Neuronal stem cell (in vitro differentiated cells): Measurements from ENCODE around the gene NAT16.

Source experiments
- DNase-seq: peaks from one replicate; pipeline ENCODE4 v3.0.0-alpha.2; 2013; ENCODE audit warnings: low spot score
- H2AFZ ChIP-seq: one replicate; pipeline ENCODE4 v1.6.1; 2013; ENCODE audit warnings: mild to moderate bottlenecking, low read length, inconsistent platforms
- H2AK5ac ChIP-seq: 2 replicates; pipeline ENCODE4 v1.6.1; 2013; ENCODE audit warnings: low read depth, mild to moderate bottlenecking, inconsistent platforms, low read length, moderate library complexity, mixed read lengths
- H2BK120ac ChIP-seq: 2 replicates; pipeline ENCODE4 v1.6.1; 2013; ENCODE audit warnings: low read depth, mild to moderate bottlenecking, inconsistent platforms, low read length, moderate library complexity, mixed read lengths
- H2BK12ac ChIP-seq: one replicate; pipeline ENCODE4 v1.6.1; 2013; ENCODE audit warnings: low read length, inconsistent platforms
- H2BK15ac ChIP-seq: 2 replicates; pipeline ENCODE4 v1.6.1; 2013; ENCODE audit warnings: mild to moderate bottlenecking, low read length, inconsistent platforms, mixed read lengths
- H2BK5ac ChIP-seq: one replicate; pipeline ENCODE4 v1.6.1; 2013; ENCODE audit warnings: inconsistent platforms, mild to moderate bottlenecking, low read length, moderate library complexity
- H3K14ac ChIP-seq: one replicate; pipeline ENCODE4 v1.6.1; 2013; ENCODE audit warnings: low read length, inconsistent platforms
- H3K18ac ChIP-seq: 2 replicates; pipeline ENCODE4 v1.6.1; 2013; ENCODE audit warnings: low read length, inconsistent platforms
- H3K23ac ChIP-seq: 2 replicates; pipeline ENCODE4 v1.6.1; 2013; ENCODE audit warnings: low read depth, mild to moderate bottlenecking, mixed read lengths, low read length, inconsistent platforms; ENCODE audit not compliant: poor library complexity
- H3K27ac ChIP-seq: replicated peaks from 3 replicates; pipeline ENCODE4 v1.5.1; 2013; ENCODE audit warnings: low read length, inconsistent platforms
- H3K27me3 ChIP-seq, 3 experiments: 2 replicates each; pipeline ENCODE4 v1.6.1; 2013; ENCODE audit warnings: low read length in 3 of 3, mild to moderate bottlenecking in 2 of 3, inconsistent platforms in 1 of 3, low read depth in 1 of 3, mixed read lengths in 1 of 3, moderate library complexity in 1 of 3; ENCODE audit not compliant: control insufficient read depth in 3 of 3, insufficient read depth in 3 of 3
- H3K36me3 ChIP-seq, 2 donors: replicated peaks in 1 of 2; 2 replicates each; pipeline ENCODE4 v1.6.1; 2013; ENCODE audit warnings: low read length in 2 of 2; ENCODE audit not compliant: control insufficient read depth in 2 of 2, insufficient read depth in 2 of 2
- H3K4ac ChIP-seq: 2 replicates; pipeline ENCODE4 v1.6.1; 2013; ENCODE audit warnings: inconsistent platforms, mild to moderate bottlenecking, low read length, moderate library complexity
- H3K4me1 ChIP-seq, 2 donors: 1 replicate in 1 of 2; 2 replicates in 1 of 2; pipeline ENCODE4 v1.6.1; 2013; ENCODE audit warnings: low read length in 2 of 2, low read depth in 1 of 2; ENCODE audit not compliant: control insufficient read depth in 2 of 2, insufficient read depth in 1 of 2
- H3K4me2 ChIP-seq: one replicate; pipeline ENCODE4 v1.6.1; 2013; ENCODE audit warnings: mild to moderate bottlenecking, low read length, inconsistent platforms; ENCODE audit not compliant: insufficient read depth, poor library complexity, severe bottlenecking
- H3K4me3 ChIP-seq, 2 donors: 2 replicates each; pipeline ENCODE4 v1.5.1; 2013; ENCODE audit warnings: low read length in 2 of 2, mild to moderate bottlenecking in 2 of 2, inconsistent platforms in 1 of 2, moderate library complexity in 1 of 2
- H3K79me1 ChIP-seq: one replicate; pipeline ENCODE4 v1.6.1; 2013; ENCODE audit warnings: low read depth, mild to moderate bottlenecking, inconsistent platforms, low read length, moderate library complexity
- H3K9ac ChIP-seq: one replicate; pipeline ENCODE4 v1.6.1; 2013; ENCODE audit warnings: mild to moderate bottlenecking, low read depth, low read length, inconsistent platforms; ENCODE audit not compliant: poor library complexity
- H3K9me3 ChIP-seq, 2 donors: replicated peaks in 1 of 2; 2 replicates each; pipeline versions ENCODE3 to v1.6.1; 2013; ENCODE audit warnings: low read length in 2 of 2, mild to moderate bottlenecking in 2 of 2, inconsistent platforms in 1 of 2, low read depth in 1 of 2, mixed read lengths in 1 of 2, moderate library complexity in 1 of 2; ENCODE audit not compliant: control insufficient read depth in 2 of 2, insufficient read depth in 1 of 2
- H4K8ac ChIP-seq: one replicate; pipeline ENCODE4 v1.6.1; 2013; ENCODE audit warnings: low read depth, mild to moderate bottlenecking, inconsistent platforms, low read length, moderate library complexity
- H4K91ac ChIP-seq: one replicate; pipeline ENCODE4 v1.6.1; 2013; ENCODE audit warnings: low read length, low read depth, mild to moderate bottlenecking, inconsistent platforms; ENCODE audit not compliant: poor library complexity
- WGBS, 2 donors: extraction: QIAGEN DNeasy Blood & Tissue Kit; methylation state at CpG; one replicate each; pipeline ENCODE4 v1.1.7; 2013; ENCODE audit warnings: missing lambda C conversion rate in 2 of 2, mixed read lengths in 1 of 2; ENCODE audit not compliant: insufficient read length in 2 of 2, insufficient replicate concordance in 1 of 2; ENCODE audit errors: extremely low coverage in 2 of 2; 5-methylcytosine and 5-hydroxymethylcytosine counted together

The NAT16 gene

GRCh38 chr7:101212014-101212413 is 31.9 kb upstream of the NAT16 start:
- no peaks in the 10 kb centered on the region for H3K9me3 ChIP-seq
- H2AFZ ChIP-seq, result no peak overlapping the region
- H3K9ac ChIP-seq, result peak overlapping the region; percentile 12
- H2BK15ac ChIP-seq, result no peak overlapping the region
- H3K27me3 ChIP-seq, result no peaks in the 10 kb centered on the region
- no peak overlapping the region for H2AK5ac ChIP-seq
- no peak overlapping the region for H3K18ac ChIP-seq
- peaks cover 9% of the 10 kb centered on the region for H3K79me1 ChIP-seq
- peak overlapping the region; percentile 73 for H3K23ac ChIP-seq
- H2BK120ac ChIP-seq, result no peak overlapping the region
- no peak overlapping the region for H3K4ac ChIP-seq
- H4K8ac ChIP-seq, result no peak overlapping the region
- no peak overlapping the region for H2BK12ac ChIP-seq
- no CpG with 5 or more reads among the region's 8 CpGs for WGBS, 2 donors
- H3K36me3 ChIP-seq, result peaks cover 23 to 57% of the 10 kb centered on the region in 2 donors
- no peak overlapping the region for H4K91ac ChIP-seq
- H3K4me2 ChIP-seq, result no peak overlapping the region
- no peak overlapping the region for H3K27ac ChIP-seq
- H2BK5ac ChIP-seq, result peak overlapping the region; percentile 53
- H3K14ac ChIP-seq, result no peak overlapping the region
- H3K4me3 ChIP-seq, result no peak overlapping the region
- DNase-seq, result no peak
- H3K4me1 ChIP-seq, result peaks cover 6% of the 10 kb centered on the region in 2 donors

GRCh38 chr7:101211501-101211900 is 31.4 kb upstream of the NAT16 start:
- Histone ChIP-seq H2AFZ (no peak overlapping the region), H3K9ac (peak overlapping the region; percentile 12), H3K79me1 (peaks cover 8% of the 10 kb centered on the region), H3K36me3 (peaks cover 23 to 57% of the 10 kb centered on the region in 2 donors), H2BK12ac (no peak overlapping the region), H2BK5ac (peak overlapping the region; percentile 53), H3K18ac (no peak overlapping the region), H3K23ac (peak overlapping the region; percentile 73), H3K14ac (no peak overlapping the region), H2AK5ac (no peak overlapping the region), H2BK15ac (no peak overlapping the region), H2BK120ac (no peak overlapping the region), H3K4ac (no peak overlapping the region), H4K91ac (no peak overlapping the region), H4K8ac (no peak overlapping the region), H3K4me3 (no peak overlapping the region), H3K4me1 (peaks cover 2% of the 10 kb centered on the region in 2 donors), H3K9me3 (no peaks in the 10 kb centered on the region), H3K27me3 (no peaks in the 10 kb centered on the region), H3K27ac (no peak overlapping the region), H3K4me2 (no peak overlapping the region)
- no peak for DNase-seq
- no CpG with 5 or more reads among the region's 24 CpGs for WGBS, 2 donors

DNA sequence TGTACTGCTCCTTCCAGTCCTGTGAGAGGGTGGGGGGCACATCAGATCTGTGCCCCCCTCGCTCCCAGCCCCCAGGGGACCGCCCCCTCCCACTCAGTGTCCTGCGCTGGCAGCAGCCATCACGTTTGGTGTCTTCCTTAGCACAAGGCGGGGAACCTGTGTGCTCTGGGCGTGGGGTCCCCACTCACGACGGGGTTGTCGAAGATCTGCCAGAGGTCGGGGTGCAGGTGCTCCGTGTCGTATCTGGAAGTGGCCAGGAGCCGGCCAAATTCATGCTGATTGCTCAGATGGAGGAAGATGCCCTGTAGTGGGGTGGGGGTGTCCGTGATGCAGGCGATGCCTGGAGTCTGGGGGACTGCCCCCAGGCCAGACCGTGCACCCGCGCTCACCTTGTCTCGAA is 30.1 kb upstream of the NAT16 start:
- no peaks in the 10 kb centered on the region for H3K79me1 ChIP-seq
- no peak overlapping the region for H2BK120ac ChIP-seq
- H3K4me1 ChIP-seq, result no peaks in the 10 kb centered on the region
- H4K91ac ChIP-seq, result no peak overlapping the region
- H3K18ac ChIP-seq, result no peak overlapping the region
- no peak overlapping the region for H2AK5ac ChIP-seq
- H2AFZ ChIP-seq, result no peak overlapping the region
- no peak overlapping the region for H2BK15ac ChIP-seq
- H2BK12ac ChIP-seq, result no peak overlapping the region
- H3K23ac ChIP-seq, result no peak overlapping the region
- DNase-seq, result no peak
- H3K14ac ChIP-seq, result no peak overlapping the region
- H3K4ac ChIP-seq, result no peak overlapping the region
- no peak overlapping the region for H3K9ac ChIP-seq
- no peak overlapping the region for H2BK5ac ChIP-seq
- no CpG with 5 or more reads among the region's 19 CpGs for WGBS, 2 donors
- no peaks in the 10 kb centered on the region for H3K27me3 ChIP-seq
- H3K4me3 ChIP-seq, result peak overlapping the region in 1 of 2 donors; percentile 34
- peaks cover 23 to 50% of the 10 kb centered on the region in 2 donors for H3K36me3 ChIP-seq
- no peaks in the 10 kb centered on the region for H3K9me3 ChIP-seq
- H4K8ac ChIP-seq, result no peak overlapping the region
- no peak overlapping the region for H3K27ac ChIP-seq
- H3K4me2 ChIP-seq, result no peak overlapping the region

DNA sequence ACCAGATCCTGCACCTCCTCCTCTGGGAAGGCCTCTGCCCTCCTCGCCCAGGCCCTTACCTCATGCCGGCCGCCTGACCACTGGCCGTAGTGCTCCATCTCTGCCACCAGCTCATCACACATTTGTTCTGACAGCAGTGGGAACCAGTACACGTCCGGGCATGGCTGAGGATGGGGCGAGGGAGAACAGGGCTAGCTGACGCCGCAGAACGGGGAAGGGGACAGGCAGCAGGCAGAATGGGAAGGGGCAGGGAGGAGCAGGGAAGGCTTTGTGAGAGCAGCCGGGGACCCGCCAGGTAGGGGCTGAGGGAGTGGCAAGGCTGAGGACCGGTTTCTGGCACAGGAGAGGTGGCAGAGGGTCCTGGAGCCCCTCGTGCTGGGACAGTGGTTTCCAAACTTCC is 28.7 kb upstream of the NAT16 start:
- H3K18ac ChIP-seq, result peak overlapping the region; percentile 38
- H3K9ac ChIP-seq, result no peak overlapping the region
- no peak for DNase-seq
- H3K27ac ChIP-seq, result no peak overlapping the region
- H3K79me1 ChIP-seq, result no peaks in the 10 kb centered on the region
- H3K4me3 ChIP-seq, result peak overlapping the region in 1 of 2 donors; percentile 70
- H2BK12ac ChIP-seq, result no peak overlapping the region
- H3K4me1 ChIP-seq, result no peaks in the 10 kb centered on the region
- WGBS, 2 donors, result no CpG with 5 or more reads among the region's 14 CpGs
- no peaks in the 10 kb centered on the region for H3K9me3 ChIP-seq
- H2BK5ac ChIP-seq, result no peak overlapping the region
- H2AFZ ChIP-seq, result no peak overlapping the region
- no peak overlapping the region for H2BK120ac ChIP-seq
- H3K4ac ChIP-seq, result no peak overlapping the region
- no peak overlapping the region for H2BK15ac ChIP-seq
- H4K8ac ChIP-seq, result no peak overlapping the region
- no peak overlapping the region for H3K14ac ChIP-seq
- H3K36me3 ChIP-seq, result peaks cover 20 to 42% of the 10 kb centered on the region in 2 donors
- H3K23ac ChIP-seq, result no peak overlapping the region
- H3K4me2 ChIP-seq, result no peak overlapping the region
- no peak overlapping the region for H2AK5ac ChIP-seq
- peaks cover 0 to under 1% (median 0%) of the 10 kb centered on the region in 3 experiments for H3K27me3 ChIP-seq
- no peak overlapping the region for H4K91ac ChIP-seq
